Astrocyte (in vitro differentiated cells and primary cell): ENCODE data around the gene LYSMD4. TPM values are rescaled to one million over a fixed set of nuclear protein-coding genes. Genes with fewer than 3 reads are reported as not detected.

Source experiments
- DNase-seq: peaks from one replicate; pipeline ENCODE4 v3.0.0-alpha.2; 2010; ENCODE audit warnings: low read depth
- FAIRE-seq: peaks from 2 replicates; lab custom pipeline; 2011; peaks lifted over from hg19 to GRCh38; lab: Jason Lieb, UNC
- H2AFZ ChIP-seq: 2 replicates; pipeline ENCODE4 v1.6.0; 2012; ENCODE audit warnings: low read depth, low read length, inconsistent platforms
- H3K27ac ChIP-seq: 2 replicates; pipeline ENCODE4 v1.5.1; 2011; ENCODE audit warnings: low read depth, low read length, inconsistent platforms
- H3K27me3 ChIP-seq: 2 replicates; pipeline ENCODE4 v1.6.0; 2011; ENCODE audit warnings: low read length, inconsistent platforms; ENCODE audit not compliant: insufficient read depth
- H3K36me3 ChIP-seq: 2 replicates; pipeline ENCODE4 v1.5.1; 2011; ENCODE audit warnings: low read length, inconsistent platforms; ENCODE audit not compliant: insufficient read depth
- H3K4me1 ChIP-seq: 2 replicates; pipeline ENCODE4 v1.5.1; 2011; ENCODE audit warnings: low read length, inconsistent platforms; ENCODE audit not compliant: insufficient read depth
- H3K4me2 ChIP-seq: 2 replicates; pipeline ENCODE4 v1.6.0; 2012; ENCODE audit warnings: low read length, inconsistent platforms
- H3K4me3 ChIP-seq: 2 replicates; pipeline ENCODE4 v1.5.1; 2011; ENCODE audit warnings: low read depth, mild to moderate bottlenecking, low read length, inconsistent platforms; ENCODE audit not compliant: insufficient read depth
- H3K79me2 ChIP-seq: 2 replicates; pipeline ENCODE4 v1.6.0; 2012; ENCODE audit warnings: mild to moderate bottlenecking, low read length, inconsistent platforms; ENCODE audit not compliant: insufficient read depth
- H3K9ac ChIP-seq: 2 replicates; pipeline ENCODE4 v1.6.0; 2012; ENCODE audit warnings: mild to moderate bottlenecking, low read length, inconsistent platforms
- H3K9me3 ChIP-seq: 2 replicates; pipeline ENCODE4 v1.5.1; 2012; ENCODE audit warnings: low read depth, mild to moderate bottlenecking, low read length, inconsistent platforms; ENCODE audit not compliant: insufficient read depth
- H4K20me1 ChIP-seq: 2 replicates; pipeline ENCODE4 v1.6.0; 2012; ENCODE audit warnings: low read length, inconsistent platforms; ENCODE audit not compliant: insufficient read depth
- H3K27ac Mint-ChIP-seq: one replicate; pipeline ENCODE4 v1.8.0; 2021; ENCODE audit warnings: mild to moderate bottlenecking, mixed read lengths; ENCODE audit not compliant: unreplicated experiment
- H3K27me3 Mint-ChIP-seq: one replicate; pipeline ENCODE4 v1.8.0; 2021; ENCODE audit warnings: low read depth, mixed read lengths; ENCODE audit not compliant: unreplicated experiment
- H3K36me3 Mint-ChIP-seq: one replicate; pipeline ENCODE4 v1.8.0; 2021; ENCODE audit warnings: low read depth, mixed read lengths; ENCODE audit not compliant: unreplicated experiment
- H3K4me1 Mint-ChIP-seq: one replicate; pipeline ENCODE4 v1.8.0; 2021; ENCODE audit warnings: low read depth, mixed read lengths; ENCODE audit not compliant: unreplicated experiment
- H3K4me3 Mint-ChIP-seq: one replicate; pipeline ENCODE4 v1.8.0; 2021; ENCODE audit warnings: mild to moderate bottlenecking, moderate library complexity, mixed read lengths; ENCODE audit not compliant: unreplicated experiment
- H3K9me3 Mint-ChIP-seq: one replicate; pipeline ENCODE4 v1.8.0; 2021; ENCODE audit warnings: mild to moderate bottlenecking, mixed read lengths; ENCODE audit not compliant: unreplicated experiment
- CTCF ChIP-seq: IDR thresholded peaks from 2 replicates; pipeline ENCODE4 v1.5.1; 2011; ENCODE audit warnings: low read depth, mild to moderate bottlenecking, inconsistent platforms, low read length, moderate library complexity; ENCODE audit not compliant: insufficient read depth
- EZH2 ChIP-seq: IDR thresholded peaks from 2 replicates; pipeline ENCODE4 v1.6.1; 2012; ENCODE audit warnings: mild to moderate bottlenecking, low read length, inconsistent platforms; ENCODE audit not compliant: insufficient read depth
- total RNA-seq: library from RNA; stranded (reverse); gene quantifications from 2 replicates; pipeline ENCODE4 v1.2.1, GENCODE V29; 2021

Gene LYSMD4
- total RNA-seq, 1 donor from 2014 or later: 5.0 TPM

GRCh38 chr15:99749386-99749785 is 16.1 kb upstream of the LYSMD4 start:
- TF ChIP-seq EZH2 (no peak), CTCF (no peak)
- H3K27ac Mint-ChIP-seq: no peak overlapping the region
- H3K4me3 Mint-ChIP-seq: no peak overlapping the region

GRCh38 chr15:99745370-99746086 is 12.3 kb upstream of the LYSMD4 start:
- no peak overlapping the region for H3K4me3 Mint-ChIP-seq
- FAIRE-seq (no peak), DNase-seq (no peak)
- no peaks in the 10 kb centered on the region for H3K79me2 ChIP-seq
- no peaks in the 10 kb centered on the region for H3K36me3 Mint-ChIP-seq
- H3K9me3 Mint-ChIP-seq: peaks cover 4% of the 10 kb centered on the region
- TF ChIP-seq EZH2: no peak
- no peak for TF ChIP-seq CTCF
- no peak overlapping the region for H3K27ac Mint-ChIP-seq
- H3K27me3 ChIP-seq: peaks cover 3% of the 10 kb centered on the region
- H2AFZ ChIP-seq: no peak overlapping the region
- H3K4me2 ChIP-seq: no peak overlapping the region
- H4K20me1 ChIP-seq: no peaks in the 10 kb centered on the region
- no peak overlapping the region for H3K9ac ChIP-seq
- H3K4me1 ChIP-seq: no peaks in the 10 kb centered on the region
- no peaks in the 10 kb centered on the region for H3K36me3 ChIP-seq
- H3K4me3 ChIP-seq: no peak overlapping the region
- no peaks in the 10 kb centered on the region for H3K4me1 Mint-ChIP-seq
- no peaks in the 10 kb centered on the region for H3K9me3 ChIP-seq
- H3K27ac ChIP-seq: no peak overlapping the region
- peaks cover 13% of the 10 kb centered on the region for H3K27me3 Mint-ChIP-seq

More at GRCh38 chr15:99749386-99749785, 16.1 kb upstream of the LYSMD4 start:
- FAIRE-seq: no peak
- Histone ChIP-seq H3K27me3 (peaks cover 3% of the 10 kb centered on the region), H3K27ac (no peak overlapping the region), H3K4me1 (no peaks in the 10 kb centered on the region), H3K9me3 (no peaks in the 10 kb centered on the region), H2AFZ (no peak overlapping the region), H3K79me2 (no peaks in the 10 kb centered on the region), H3K4me2 (no peak overlapping the region), H3K4me3 (no peak overlapping the region), H3K9ac (no peak overlapping the region), H3K36me3 (no peaks in the 10 kb centered on the region), H4K20me1 (no peaks in the 10 kb centered on the region)
- Mint-ChIP-seq H3K4me1 (no peaks in the 10 kb centered on the region), H3K9me3 (peaks cover 4% of the 10 kb centered on the region), H3K36me3 (no peaks in the 10 kb centered on the region), H3K27me3 (peaks cover 16% of the 10 kb centered on the region)
- no peak for DNase-seq

- H3K4me3 Mint-ChIP-seq: no peak overlapping the region
- H3K4me1 Mint-ChIP-seq: no peaks in the 10 kb centered on the region
- DNase-seq (no peak), FAIRE-seq (no peak)
- Histone ChIP-seq H3K4me3 (no peak overlapping the region), H2AFZ (no peak overlapping the region), H3K27me3 (peaks cover 3% of the 10 kb centered on the region), H3K36me3 (no peaks in the 10 kb centered on the region), H3K9ac (no peak overlapping the region), H3K9me3 (no peaks in the 10 kb centered on the region), H3K27ac (no peak overlapping the region), H3K4me1 (no peaks in the 10 kb centered on the region), H4K20me1 (no peaks in the 10 kb centered on the region), H3K4me2 (no peak overlapping the region), H3K79me2 (no peaks in the 10 kb centered on the region)
- H3K27ac Mint-ChIP-seq: no peak overlapping the region
- TF ChIP-seq EZH2 (no peak), CTCF (no peak)
- H3K9me3 Mint-ChIP-seq: peaks cover 4% of the 10 kb centered on the region
- peaks cover 13% of the 10 kb centered on the region for H3K27me3 Mint-ChIP-seq
- H3K36me3 Mint-ChIP-seq: no peaks in the 10 kb centered on the region
These were observed 10.9 kb upstream of the LYSMD4 start for GRCh38 chr15:99744142-99744541.
